ENCODE results near the gene BRINP2.

BRINP2 gene

DNA sequence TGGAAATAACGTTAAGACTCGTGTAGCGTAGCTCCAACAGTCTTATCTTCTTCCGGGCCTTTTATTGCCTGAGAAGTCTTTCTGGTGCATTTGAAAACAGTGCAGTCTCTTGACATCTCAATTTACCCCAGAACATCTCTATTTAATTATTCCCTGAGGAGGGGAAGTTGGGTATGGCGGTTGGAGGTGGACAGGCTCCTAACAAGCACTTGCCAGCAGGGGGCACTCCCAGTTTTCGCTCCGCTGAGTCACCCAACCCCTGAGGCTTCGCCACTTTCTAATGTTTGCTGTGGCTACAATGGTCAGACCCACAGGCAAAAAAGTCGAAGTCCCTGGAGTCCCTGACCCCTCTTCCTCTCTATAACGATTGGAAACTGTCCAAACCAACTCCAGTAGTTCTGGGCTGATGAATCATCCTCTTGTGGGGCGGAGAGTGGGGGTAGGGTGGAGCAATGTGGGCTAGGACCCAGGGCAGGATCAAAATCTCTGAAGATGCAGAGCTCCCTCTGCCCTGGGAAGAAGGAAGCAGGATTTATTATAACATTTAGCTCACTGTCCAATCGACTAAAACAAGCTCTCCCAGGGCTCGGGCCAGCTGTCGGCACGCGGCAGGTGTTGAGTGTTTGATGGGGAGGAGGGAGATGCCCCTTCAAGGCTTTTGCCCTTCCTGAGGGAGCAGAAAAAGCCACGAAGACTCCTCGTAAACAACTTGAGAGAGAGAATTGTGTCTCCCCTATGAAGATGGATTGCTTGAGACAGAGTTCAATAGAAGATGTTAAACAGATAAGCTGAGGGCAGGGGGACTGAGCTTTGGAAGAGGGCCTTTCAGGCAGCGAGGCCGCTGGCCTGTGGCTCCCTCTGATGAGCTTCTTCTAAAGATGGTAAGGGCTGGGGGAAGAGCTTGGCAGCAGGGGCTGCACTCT, 85.7 kb downstream of the BRINP2 start:
- Histone ChIP-seq H3K27me3 (ENCODE audit: insufficient read depth, poor library complexity, severe bottlenecking) (no peaks in the 10 kb centered on the region), H3K4me3 (replicated peaks; ENCODE audit: insufficient read depth, low read length) (no peak overlapping the region), H3K27ac (replicated peaks) (no peak overlapping the region)
- TF ChIP-seq SPI1 (IDR thresholded peaks at IDR 0.05; ENCODE audit: borderline replicate concordance, low read depth) (no peak; the same call in 1 of the 2 replicates), CTCF (IDR thresholded peaks at IDR 0.05; ENCODE audit: insufficient read depth, low read length) (peak; percentile 30), POLR2AphosphoS5 (IDR thresholded peaks at IDR 0.05; ENCODE audit: low read depth) (no peak)
- peak in 1 of 2 experiments; percentile 35 for DNase-seq (ENCODE audit: low read depth in 1 of 2, low spot score in 1 of 2)

DNA sequence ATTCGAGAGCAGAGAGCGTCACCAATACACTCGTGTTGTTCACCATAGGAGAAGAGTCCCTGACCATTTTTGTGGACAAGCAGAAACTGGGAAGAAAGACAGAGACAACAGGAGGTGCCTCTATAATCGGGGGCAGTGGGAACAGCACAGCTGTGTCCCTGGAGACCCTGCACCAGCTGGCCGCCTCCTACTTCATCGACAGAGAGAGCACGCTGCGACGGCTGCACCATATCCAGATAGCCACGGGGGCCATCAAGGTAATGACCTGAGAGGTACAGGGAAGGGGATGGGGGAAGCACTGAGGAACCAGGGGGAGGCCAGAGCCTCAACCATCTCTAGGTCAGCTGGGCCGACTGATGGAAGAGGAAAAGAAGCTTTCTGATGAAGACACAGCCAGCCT, 86.4 kb downstream of the BRINP2 start:
- Histone ChIP-seq H3K4me3 (replicated peaks; ENCODE audit: insufficient read depth, low read length) (no peak overlapping the region), H3K27ac (replicated peaks) (no peak overlapping the region)

GRCh38 chr1:177257576-177257975, 86.8 kb downstream of the BRINP2 start:
- no peak overlapping the region for H3K27ac ChIP-seq (replicated peaks)
- H3K4me3 ChIP-seq (replicated peaks; ENCODE audit: insufficient read depth, low read length): no peak overlapping the region
- H3K27me3 ChIP-seq (ENCODE audit: insufficient read depth, poor library complexity, severe bottlenecking): no peaks in the 10 kb centered on the region
- DNase-seq (ENCODE audit: low read depth in 1 of 2, low spot score in 1 of 2): no peak
- TF ChIP-seq GABPA (IDR thresholded peaks at IDR 0.05; ENCODE audit: low read depth) (no peak), CTCF (IDR thresholded peaks at IDR 0.05; ENCODE audit: insufficient read depth, low read length) (no peak), SPI1 (IDR thresholded peaks at IDR 0.05; ENCODE audit: borderline replicate concordance, low read depth) (no peak), POLR2AphosphoS5 (IDR thresholded peaks at IDR 0.05; ENCODE audit: low read depth) (no peak), REST (IDR thresholded peaks at IDR 0.05; ENCODE audit: insufficient replicate concordance, low read depth) (no peak)

More for the DNA sequence above, 86.4 kb downstream of the BRINP2 start:
- DNase-seq (ENCODE audit: low read depth in 1 of 2, low spot score in 1 of 2): no peak
- H3K27me3 ChIP-seq (ENCODE audit: insufficient read depth, poor library complexity, severe bottlenecking): no peaks in the 10 kb centered on the region
- TF ChIP-seq GABPA (IDR thresholded peaks at IDR 0.05; ENCODE audit: low read depth) (no peak), POLR2AphosphoS5 (IDR thresholded peaks at IDR 0.05; ENCODE audit: low read depth) (no peak)

GRCh38 chr1:177270863-177271262, 100.1 kb downstream of the BRINP2 start:
- Histone ChIP-seq H3K4me3 (replicated peaks; ENCODE audit: insufficient read depth, low read length) (no peak overlapping the region), H3K27me3 (ENCODE audit: insufficient read depth, poor library complexity, severe bottlenecking) (peaks cover 4% of the 10 kb centered on the region), H3K27ac (replicated peaks) (no peak overlapping the region)
- DNase-seq (ENCODE audit: low read depth in 1 of 2, low spot score in 1 of 2): no peak
- no peak for TF ChIP-seq CTCF (IDR thresholded peaks at IDR 0.05; ENCODE audit: insufficient read depth, low read length)
- TF ChIP-seq GABPA (IDR thresholded peaks at IDR 0.05; ENCODE audit: low read depth): no peak
- TF ChIP-seq SPI1 (IDR thresholded peaks at IDR 0.05; ENCODE audit: borderline replicate concordance, low read depth): no peak
- TF ChIP-seq POLR2AphosphoS5 (IDR thresholded peaks at IDR 0.05; ENCODE audit: low read depth): no peak
- no peak for TF ChIP-seq REST (IDR thresholded peaks at IDR 0.05; ENCODE audit: insufficient replicate concordance, low read depth)

All from HL-60 (cell line).